ENCODE data around the gene RNF14.

- TF ChIP-seq CREB1 (CRISPR knock-in tag; IDR thresholded peaks at IDR 0.05; ENCODE audit: low read depth) (0 out of 2 replicates have a peak, but pooled peaks have one; percentile 13), CTCF (conservative IDR thresholded peaks at IDR 0.05; ENCODE audit: low read depth in 2 of 2) (peak; percentile 74 to 77), POLR2AphosphoS5 (IDR thresholded peaks at IDR 0.05; ENCODE audit: low read depth) (no peak), EZH2 (IDR thresholded peaks at IDR 0.05; ENCODE audit: low read depth, unreplicated experiment) (no peak), STAT1 (IDR thresholded peaks at IDR 0.05; ENCODE audit: unreplicated experiment) (no peak), EZH2phosphoT487 (IDR thresholded peaks at IDR 0.05; ENCODE audit: unreplicated experiment) (no peak), ETS1 (IDR thresholded peaks at IDR 0.05) (no peak), JUNB (IDR thresholded peaks at IDR 0.05; ENCODE audit: unreplicated experiment) (no peak)
- TF ChIP-seq, protein P1, sequence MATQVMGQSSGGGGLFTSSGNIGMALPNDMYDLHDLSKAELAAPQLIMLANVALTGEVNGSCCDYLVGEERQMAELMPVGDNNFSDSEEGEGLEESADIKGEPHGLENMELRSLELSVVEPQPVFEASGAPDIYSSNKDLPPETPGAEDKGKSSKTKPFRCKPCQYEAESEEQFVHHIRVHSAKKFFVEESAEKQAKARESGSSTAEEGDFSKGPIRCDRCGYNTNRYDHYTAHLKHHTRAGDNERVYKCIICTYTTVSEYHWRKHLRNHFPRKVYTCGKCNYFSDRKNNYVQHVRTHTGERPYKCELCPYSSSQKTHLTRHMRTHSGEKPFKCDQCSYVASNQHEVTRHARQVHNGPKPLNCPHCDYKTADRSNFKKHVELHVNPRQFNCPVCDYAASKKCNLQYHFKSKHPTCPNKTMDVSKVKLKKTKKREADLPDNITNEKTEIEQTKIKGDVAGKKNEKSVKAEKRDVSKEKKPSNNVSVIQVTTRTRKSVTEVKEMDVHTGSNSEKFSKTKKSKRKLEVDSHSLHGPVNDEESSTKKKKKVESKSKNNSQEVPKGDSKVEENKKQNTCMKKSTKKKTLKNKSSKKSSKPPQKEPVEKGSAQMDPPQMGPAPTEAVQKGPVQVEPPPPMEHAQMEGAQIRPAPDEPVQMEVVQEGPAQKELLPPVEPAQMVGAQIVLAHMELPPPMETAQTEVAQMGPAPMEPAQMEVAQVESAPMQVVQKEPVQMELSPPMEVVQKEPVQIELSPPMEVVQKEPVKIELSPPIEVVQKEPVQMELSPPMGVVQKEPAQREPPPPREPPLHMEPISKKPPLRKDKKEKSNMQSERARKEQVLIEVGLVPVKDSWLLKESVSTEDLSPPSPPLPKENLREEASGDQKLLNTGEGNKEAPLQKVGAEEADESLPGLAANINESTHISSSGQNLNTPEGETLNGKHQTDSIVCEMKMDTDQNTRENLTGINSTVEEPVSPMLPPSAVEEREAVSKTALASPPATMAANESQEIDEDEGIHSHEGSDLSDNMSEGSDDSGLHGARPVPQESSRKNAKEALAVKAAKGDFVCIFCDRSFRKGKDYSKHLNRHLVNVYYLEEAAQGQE (IDR thresholded peaks at IDR 0.05; ENCODE audit: unreplicated experiment), result no peak
- TF ChIP-seq, protein P2, sequence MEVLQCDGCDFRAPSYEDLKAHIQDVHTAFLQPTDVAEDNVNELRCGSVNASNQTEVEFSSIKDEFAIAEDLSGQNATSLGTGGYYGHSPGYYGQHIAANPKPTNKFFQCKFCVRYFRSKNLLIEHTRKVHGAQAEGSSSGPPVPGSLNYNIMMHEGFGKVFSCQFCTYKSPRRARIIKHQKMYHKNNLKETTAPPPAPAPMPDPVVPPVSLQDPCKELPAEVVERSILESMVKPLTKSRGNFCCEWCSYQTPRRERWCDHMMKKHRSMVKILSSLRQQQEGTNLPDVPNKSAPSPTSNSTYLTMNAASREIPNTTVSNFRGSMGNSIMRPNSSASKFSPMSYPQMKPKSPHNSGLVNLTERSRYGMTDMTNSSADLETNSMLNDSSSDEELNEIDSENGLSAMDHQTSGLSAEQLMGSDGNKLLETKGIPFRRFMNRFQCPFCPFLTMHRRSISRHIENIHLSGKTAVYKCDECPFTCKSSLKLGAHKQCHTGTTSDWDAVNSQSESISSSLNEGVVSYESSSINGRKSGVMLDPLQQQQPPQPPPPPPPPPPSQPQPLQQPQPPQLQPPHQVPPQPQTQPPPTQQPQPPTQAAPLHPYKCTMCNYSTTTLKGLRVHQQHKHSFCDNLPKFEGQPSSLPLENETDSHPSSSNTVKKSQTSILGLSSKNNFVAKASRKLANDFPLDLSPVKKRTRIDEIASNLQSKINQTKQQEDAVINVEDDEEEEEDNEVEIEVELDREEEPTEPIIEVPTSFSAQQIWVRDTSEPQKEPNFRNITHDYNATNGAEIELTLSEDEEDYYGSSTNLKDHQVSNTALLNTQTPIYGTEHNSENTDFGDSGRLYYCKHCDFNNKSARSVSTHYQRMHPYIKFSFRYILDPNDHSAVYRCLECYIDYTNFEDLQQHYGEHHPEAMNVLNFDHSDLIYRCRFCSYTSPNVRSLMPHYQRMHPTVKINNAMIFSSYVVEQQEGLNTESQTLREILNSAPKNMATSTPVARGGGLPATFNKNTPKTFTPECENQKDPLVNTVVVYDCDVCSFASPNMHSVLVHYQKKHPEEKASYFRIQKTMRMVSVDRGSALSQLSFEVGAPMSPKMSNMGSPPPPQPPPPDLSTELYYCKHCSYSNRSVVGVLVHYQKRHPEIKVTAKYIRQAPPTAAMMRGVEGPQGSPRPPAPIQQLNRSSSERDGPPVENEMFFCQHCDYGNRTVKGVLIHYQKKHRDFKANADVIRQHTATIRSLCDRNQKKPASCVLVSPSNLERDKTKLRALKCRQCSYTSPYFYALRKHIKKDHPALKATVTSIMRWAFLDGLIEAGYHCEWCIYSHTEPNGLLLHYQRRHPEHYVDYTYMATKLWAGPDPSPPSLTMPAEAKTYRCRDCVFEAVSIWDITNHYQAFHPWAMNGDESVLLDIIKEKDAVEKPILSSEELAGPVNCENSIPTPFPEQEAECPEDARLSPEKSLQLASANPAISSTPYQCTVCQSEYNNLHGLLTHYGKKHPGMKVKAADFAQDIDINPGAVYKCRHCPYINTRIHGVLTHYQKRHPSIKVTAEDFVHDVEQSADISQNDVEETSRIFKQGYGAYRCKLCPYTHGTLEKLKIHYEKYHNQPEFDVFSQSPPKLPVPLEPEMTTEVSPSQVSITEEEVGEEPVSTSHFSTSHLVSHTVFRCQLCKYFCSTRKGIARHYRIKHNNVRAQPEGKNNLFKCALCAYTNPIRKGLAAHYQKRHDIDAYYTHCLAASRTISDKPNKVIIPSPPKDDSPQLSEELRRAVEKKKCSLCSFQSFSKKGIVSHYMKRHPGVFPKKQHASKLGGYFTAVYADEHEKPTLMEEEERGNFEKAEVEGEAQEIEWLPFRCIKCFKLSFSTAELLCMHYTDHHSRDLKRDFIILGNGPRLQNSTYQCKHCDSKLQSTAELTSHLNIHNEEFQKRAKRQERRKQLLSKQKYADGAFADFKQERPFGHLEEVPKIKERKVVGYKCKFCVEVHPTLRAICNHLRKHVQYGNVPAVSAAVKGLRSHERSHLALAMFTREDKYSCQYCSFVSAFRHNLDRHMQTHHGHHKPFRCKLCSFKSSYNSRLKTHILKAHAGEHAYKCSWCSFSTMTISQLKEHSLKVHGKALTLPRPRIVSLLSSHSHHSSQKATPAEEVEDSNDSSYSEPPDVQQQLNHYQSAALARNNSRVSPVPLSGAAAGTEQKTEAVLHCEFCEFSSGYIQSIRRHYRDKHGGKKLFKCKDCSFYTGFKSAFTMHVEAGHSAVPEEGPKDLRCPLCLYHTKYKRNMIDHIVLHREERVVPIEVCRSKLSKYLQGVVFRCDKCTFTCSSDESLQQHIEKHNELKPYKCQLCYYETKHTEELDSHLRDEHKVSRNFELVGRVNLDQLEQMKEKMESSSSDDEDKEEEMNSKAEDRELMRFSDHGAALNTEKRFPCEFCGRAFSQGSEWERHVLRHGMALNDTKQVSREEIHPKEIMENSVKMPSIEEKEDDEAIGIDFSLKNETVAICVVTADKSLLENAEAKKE (CRISPR knock-in tag; IDR thresholded peaks at IDR 0.05), result no peak
Measured at GRCh38 chr5:141951332-141951781, 17.5 kb upstream of the RNF14 start.
